ENCODE data around the gene AP1G1. TPM values are rescaled to one million over a fixed set of nuclear protein-coding genes. Genes with fewer than 3 reads are reported as not detected.

Gene AP1G1
- 190 TPM for total RNA-seq
- polyA plus RNA-seq = 10 to 100 TPM; 11.7 to 13.9 (median 12.8) TPM

GRCh38 chr16:71808593-71809459, at the start of gene AP1G1:
Gene AP1G1 (minus strand): TSS chr16:71808834. CDS start chr16:71789479, 19,355 bp downstream.
- DNase-seq (peak; percentile 93 to 99 (median 97)), ATAC-seq (ENCODE audit: low read depth in 2 of 2) (peak; percentile 94 to 95)
- no peaks in the 10 kb centered on the region for H3K9me3 Mint-ChIP-seq
- Histone ChIP-seq H3K27me3 (ENCODE audit: control insufficient read depth, insufficient read depth, low read length) (no peaks in the 10 kb centered on the region), H3K36me3 (ENCODE audit: control insufficient read depth, insufficient read depth, low read length) (peaks cover 5% of the 10 kb centered on the region), H3K4me3 (ENCODE audit: low read depth, low read length) (peak within 1 kb of the TSS; percentile 98), H3K27ac (ENCODE audit: insufficient read depth, low read length, poor library complexity, severe bottlenecking) (peak within 1 kb of the TSS; percentile 99), H3K9me3 (ENCODE audit: control insufficient read depth in 2 of 2, low read length in 2 of 2) (no peaks in the 10 kb centered on the region), H3K4me1 (ENCODE audit: control insufficient read depth, insufficient read depth, low read length, poor library complexity, severe bottlenecking) (peaks cover 32% of the 10 kb centered on the region)
- H3K36me3 Mint-ChIP-seq = peaks cover 6% of the 10 kb centered on the region
- peak within 1 kb of the TSS; percentile 96 to 100 (median 98) for H3K4me3 Mint-ChIP-seq
- H3K4me1 Mint-ChIP-seq = peaks cover 13 to 42% (median 29%) of the 10 kb centered on the region in 4 donors
- peak within 1 kb of the TSS; percentile 100 for H3K27ac Mint-ChIP-seq
- peaks cover 11% of the 10 kb centered on the region for H3K27me3 Mint-ChIP-seq

- H3K27ac Mint-ChIP-seq = peak overlapping the region in 2 of 3 donors; percentile 30 to 81
- Histone ChIP-seq H3K4me1 (ENCODE audit: control insufficient read depth, insufficient read depth, low read length, poor library complexity, severe bottlenecking) (peaks cover 26% of the 10 kb centered on the region), H3K9me3 (ENCODE audit: control insufficient read depth in 2 of 2, low read length in 2 of 2) (no peaks in the 10 kb centered on the region), H3K36me3 (ENCODE audit: control insufficient read depth, insufficient read depth, low read length) (peaks cover 42% of the 10 kb centered on the region), H3K27ac (ENCODE audit: insufficient read depth, low read length, poor library complexity, severe bottlenecking) (peak overlapping the region; percentile 48), H3K4me3 (ENCODE audit: low read depth, low read length) (no peak overlapping the region), H3K27me3 (ENCODE audit: control insufficient read depth, insufficient read depth, low read length) (no peaks in the 10 kb centered on the region)
- ATAC-seq (ENCODE audit: low read depth in 2 of 2) (peak; percentile 38 to 40), DNase-seq (peak in 1 of 3 donors; percentile 52)
- H3K36me3 Mint-ChIP-seq = peaks cover 25% of the 10 kb centered on the region
- H3K4me1 Mint-ChIP-seq = peaks cover 28 to 72% (median 54%) of the 10 kb centered on the region in 4 donors
- H3K9me3 Mint-ChIP-seq = no peaks in the 10 kb centered on the region
- peak overlapping the region; percentile 20 to 46 (median 28) for H3K4me3 Mint-ChIP-seq
- no peaks in the 10 kb centered on the region for H3K27me3 Mint-ChIP-seq
Measured at GRCh38 chr16:71855937-71856662, 47.5 kb upstream of the AP1G1 start.

GRCh38 chr16:71854369-71854948, 45.8 kb upstream of the AP1G1 start:
- Mint-ChIP-seq H3K4me3 (peak overlapping the region in 3 of 4 donors; percentile 28 to 85 (median 73)), H3K27me3 (no peaks in the 10 kb centered on the region), H3K27ac (peak overlapping the region in 2 of 3 donors; percentile 86 to 87), H3K4me1 (peaks cover 28 to 78% (median 60%) of the 10 kb centered on the region in 4 donors), H3K36me3 (peaks cover 35% of the 10 kb centered on the region), H3K9me3 (no peaks in the 10 kb centered on the region)
- Histone ChIP-seq H3K4me1 (ENCODE audit: control insufficient read depth, insufficient read depth, low read length, poor library complexity, severe bottlenecking) (peaks cover 26% of the 10 kb centered on the region), H3K27me3 (ENCODE audit: control insufficient read depth, insufficient read depth, low read length) (no peaks in the 10 kb centered on the region), H3K27ac (ENCODE audit: insufficient read depth, low read length, poor library complexity, severe bottlenecking) (no peak overlapping the region), H3K36me3 (ENCODE audit: control insufficient read depth, insufficient read depth, low read length) (peaks cover 46% of the 10 kb centered on the region), H3K4me3 (ENCODE audit: low read depth, low read length) (no peak overlapping the region), H3K9me3 (ENCODE audit: control insufficient read depth in 2 of 2, low read length in 2 of 2) (no peaks in the 10 kb centered on the region)
- DNase-seq (no peak), ATAC-seq (ENCODE audit: low read depth in 2 of 2) (no peak)

GRCh38 chr16:71853413-71853812, 44.8 kb upstream of the AP1G1 start:
- H3K36me3 Mint-ChIP-seq = peaks cover 34% of the 10 kb centered on the region
- peak in 1 of 2 donors; percentile 23 for ATAC-seq (ENCODE audit: low read depth in 2 of 2)

GRCh38 chr16:71852561-71852960, 43.9 kb upstream of the AP1G1 start:
- Mint-ChIP-seq H3K9me3 (no peaks in the 10 kb centered on the region), H3K4me1 (peaks cover 28 to 78% (median 69%) of the 10 kb centered on the region in 4 donors), H3K27me3 (no peaks in the 10 kb centered on the region), H3K27ac (peak overlapping the region; percentile 86 to 99 (median 87)), H3K4me3 (peak overlapping the region in 3 of 4 donors; percentile 15 to 73 (median 36)), H3K36me3 (peaks cover 38% of the 10 kb centered on the region)
- H3K4me3 ChIP-seq (ENCODE audit: low read depth, low read length) = no peak overlapping the region
- H3K9me3 ChIP-seq (ENCODE audit: control insufficient read depth in 2 of 2, low read length in 2 of 2) = no peaks in the 10 kb centered on the region
- no peak for ATAC-seq (ENCODE audit: low read depth in 2 of 2)
- no peaks in the 10 kb centered on the region for H3K27me3 ChIP-seq (ENCODE audit: control insufficient read depth, insufficient read depth, low read length)
- DNase-seq = no peak
- peaks cover 26% of the 10 kb centered on the region for H3K4me1 ChIP-seq (ENCODE audit: control insufficient read depth, insufficient read depth, low read length, poor library complexity, severe bottlenecking)
- H3K36me3 ChIP-seq (ENCODE audit: control insufficient read depth, insufficient read depth, low read length) = peaks cover 48% of the 10 kb centered on the region
- H3K27ac ChIP-seq (ENCODE audit: insufficient read depth, low read length, poor library complexity, severe bottlenecking) = no peak overlapping the region

More at GRCh38 chr16:71853413-71853812, 44.8 kb upstream of the AP1G1 start:
- Mint-ChIP-seq H3K4me3 (peak overlapping the region in 3 of 4 donors; percentile 44 to 73 (median 70)), H3K4me1 (peaks cover 24 to 72% (median 62%) of the 10 kb centered on the region in 4 donors), H3K9me3 (no peaks in the 10 kb centered on the region), H3K27ac (peak overlapping the region; percentile 86 to 99 (median 87)), H3K27me3 (no peaks in the 10 kb centered on the region)
- Histone ChIP-seq H3K36me3 (ENCODE audit: control insufficient read depth, insufficient read depth, low read length) (peaks cover 46% of the 10 kb centered on the region), H3K27ac (ENCODE audit: insufficient read depth, low read length, poor library complexity, severe bottlenecking) (no peak overlapping the region), H3K27me3 (ENCODE audit: control insufficient read depth, insufficient read depth, low read length) (no peaks in the 10 kb centered on the region), H3K4me3 (ENCODE audit: low read depth, low read length) (peak overlapping the region; percentile 21), H3K4me1 (ENCODE audit: control insufficient read depth, insufficient read depth, low read length, poor library complexity, severe bottlenecking) (peaks cover 26% of the 10 kb centered on the region), H3K9me3 (ENCODE audit: control insufficient read depth in 2 of 2, low read length in 2 of 2) (no peaks in the 10 kb centered on the region)
- DNase-seq = peak in 1 of 3 donors; percentile 74

- H3K4me1 ChIP-seq (ENCODE audit: control insufficient read depth, insufficient read depth, low read length, poor library complexity, severe bottlenecking) = peaks cover 29% of the 10 kb centered on the region
- no peaks in the 10 kb centered on the region for H3K9me3 Mint-ChIP-seq
- H3K4me3 ChIP-seq (ENCODE audit: low read depth, low read length) = no peak overlapping the region
- H3K36me3 Mint-ChIP-seq = peaks cover 38% of the 10 kb centered on the region
- no peaks in the 10 kb centered on the region for H3K27me3 Mint-ChIP-seq
- H3K27ac Mint-ChIP-seq = peak overlapping the region in 2 of 3 donors; percentile 46 to 86
- DNase-seq = no peak
- peaks cover 46% of the 10 kb centered on the region for H3K36me3 ChIP-seq (ENCODE audit: control insufficient read depth, insufficient read depth, low read length)
- no peaks in the 10 kb centered on the region for H3K9me3 ChIP-seq (ENCODE audit: control insufficient read depth in 2 of 2, low read length in 2 of 2)
- no peak overlapping the region for H3K27ac ChIP-seq (ENCODE audit: insufficient read depth, low read length, poor library complexity, severe bottlenecking)
- peak overlapping the region; percentile 13 to 73 (median 26) for H3K4me3 Mint-ChIP-seq
- ATAC-seq (ENCODE audit: low read depth in 2 of 2) = no peak
- no peaks in the 10 kb centered on the region for H3K27me3 ChIP-seq (ENCODE audit: control insufficient read depth, insufficient read depth, low read length)
- H3K4me1 Mint-ChIP-seq = peaks cover 29 to 79% (median 70%) of the 10 kb centered on the region in 4 donors
Measured at GRCh38 chr16:71852158-71852557, 43.5 kb upstream of the AP1G1 start.

- no peak for ATAC-seq (ENCODE audit: low read depth in 2 of 2)
- Mint-ChIP-seq H3K27me3 (no peaks in the 10 kb centered on the region), H3K27ac (peak overlapping the region in 2 of 3 donors; percentile 46 to 86), H3K36me3 (peaks cover 38% of the 10 kb centered on the region), H3K4me1 (peaks cover 32 to 80% (median 70%) of the 10 kb centered on the region in 4 donors), H3K4me3 (peak overlapping the region in 1 of 4 donors; percentile 13), H3K9me3 (no peaks in the 10 kb centered on the region)
- peaks cover 46% of the 10 kb centered on the region for H3K36me3 ChIP-seq (ENCODE audit: control insufficient read depth, insufficient read depth, low read length)
- H3K9me3 ChIP-seq (ENCODE audit: control insufficient read depth in 2 of 2, low read length in 2 of 2) = no peaks in the 10 kb centered on the region
- peaks cover 33% of the 10 kb centered on the region for H3K4me1 ChIP-seq (ENCODE audit: control insufficient read depth, insufficient read depth, low read length, poor library complexity, severe bottlenecking)
- no peak overlapping the region for H3K4me3 ChIP-seq (ENCODE audit: low read depth, low read length)
- no peak for DNase-seq
- H3K27ac ChIP-seq (ENCODE audit: insufficient read depth, low read length, poor library complexity, severe bottlenecking) = no peak overlapping the region
- H3K27me3 ChIP-seq (ENCODE audit: control insufficient read depth, insufficient read depth, low read length) = no peaks in the 10 kb centered on the region
Measured at GRCh38 chr16:71851746-71852145, 43.1 kb upstream of the AP1G1 start.
